NCI-H1417 (cell line): ENCODE measurements around the gene DCST2.

ENCODE experiments used
- DNase-seq, 3 experiments: peaks; one replicate each; lab custom pipeline; 2025; lab: John Stamatoyannopoulos, UW

Gene DCST2

GRCh38 chr1:155026588-155026987 is 7.0 kb downstream of the DCST2 start:
- DNase-seq = no peak

GRCh38 chr1:155026154-155026553 is 7.4 kb downstream of the DCST2 start:
- DNase-seq = no peak

- no peak for DNase-seq
Observed at GRCh38 chr1:155024315-155024714, 9.3 kb downstream of the DCST2 start.

GRCh38 chr1:155023627-155024026 is 10.0 kb downstream of the DCST2 start:
- DNase-seq = no peak

- peak in 2 of 3 experiments; percentile 48 to 70 for DNase-seq
Observed at GRCh38 chr1:155022927-155023236, 10.7 kb downstream of the DCST2 start.

GRCh38 chr1:155022136-155022926 is 11.2 kb downstream of the DCST2 start:
- no peak for DNase-seq

- peak in 1 of 3 experiments; percentile 47 for DNase-seq
Observed at GRCh38 chr1:155019377-155020245, 14.0 kb downstream of the DCST2 start.

GRCh38 chr1:155018617-155019348 is 14.8 kb downstream of the DCST2 start:
- DNase-seq = no peak

- DNase-seq = no peak
Observed at GRCh38 chr1:155017946-155018316, 15.7 kb downstream of the DCST2 start.

- DNase-seq = peak; percentile 38 to 89 (median 65)
Observed at GRCh38 chr1:155017041-155017945, 16.3 kb downstream of the DCST2 start.

- DNase-seq = no peak
Observed at GRCh38 chr1:155016231-155016831, 17.2 kb downstream of the DCST2 start.

- DNase-seq = no peak
Observed at GRCh38 chr1:155015527-155016230, 17.9 kb downstream of the DCST2 start.

- no peak for DNase-seq
Observed at GRCh38 chr1:155014709-155015508, 18.7 kb downstream of the DCST2 start.

GRCh38 chr1:155013632-155014031 is 19.9 kb downstream of the DCST2 start:
- no peak for DNase-seq

GRCh38 chr1:155012776-155013602 is 20.6 kb downstream of the DCST2 start:
- no peak for DNase-seq

GRCh38 chr1:155012026-155012546 is 21.5 kb downstream of the DCST2 start:
- peak; percentile 94 to 98 (median 96) for DNase-seq

GRCh38 chr1:155011437-155012025 is 22.1 kb downstream of the DCST2 start:
- no peak for DNase-seq

- DNase-seq = no peak
Observed at GRCh38 chr1:155011004-155011416, 22.6 kb downstream of the DCST2 start.
